Liver (tissue), 9 donors: ENCODE data around the gene MTHFD1. TPM values are rescaled to one million over a fixed set of nuclear protein-coding genes. Genes with fewer than 3 reads are reported as not detected.

Experiments
- DNase-seq: peaks from one replicate; pipeline ENCODE4 v3.0.0-alpha.2; 2017; ENCODE audit warnings: low spot score
- H3K27ac ChIP-seq, 2 donors: one replicate each; pipeline ENCODE4 v1.7.0; 2013; ENCODE audit warnings: inconsistent platforms in 2 of 2, low read length in 2 of 2, control low read depth in 1 of 2, low read depth in 1 of 2, mild to moderate bottlenecking in 1 of 2
- H3K27me3 ChIP-seq, 4 donors: one replicate each; pipeline versions ENCODE4 v1.6.1 to v1.7.0; 2013; ENCODE audit warnings: low read length in 3 of 4, inconsistent platforms in 1 of 4, mild to moderate bottlenecking in 1 of 4, moderate library complexity in 1 of 4; ENCODE audit not compliant: control insufficient read depth in 4 of 4, insufficient read depth in 4 of 4
- H3K36me3 ChIP-seq, 4 donors: one replicate each; pipeline versions ENCODE4 v1.6.1 to v1.7.0; 2013; ENCODE audit warnings: low read length in 3 of 4, mild to moderate bottlenecking in 3 of 4, low read depth in 1 of 4, moderate library complexity in 1 of 4; ENCODE audit not compliant: control insufficient read depth in 4 of 4, insufficient read depth in 3 of 4
- H3K4me1 ChIP-seq, 4 donors: one replicate each; pipeline versions ENCODE4 v1.6.1 to v1.7.0; 2013; ENCODE audit warnings: low read length in 3 of 4, mild to moderate bottlenecking in 3 of 4, moderate library complexity in 1 of 4; ENCODE audit not compliant: control insufficient read depth in 4 of 4, insufficient read depth in 4 of 4
- H3K4me3 ChIP-seq, 3 donors: one replicate each; pipeline versions ENCODE4 v1.6.1 to v1.7.0; 2013; ENCODE audit warnings: low read length in 3 of 3, control low read depth in 1 of 3, low read depth in 1 of 3, mild to moderate bottlenecking in 1 of 3
- H3K9ac ChIP-seq, 2 donors: one replicate each; pipeline ENCODE4 v1.7.0; 2013; ENCODE audit warnings: low read length in 2 of 2, mild to moderate bottlenecking in 2 of 2, moderate library complexity in 2 of 2, control low read depth in 1 of 2, low read depth in 1 of 2
- H3K9me3 ChIP-seq, 4 donors: one replicate each; pipeline versions ENCODE4 v1.6.1 to v1.7.0; 2013; ENCODE audit warnings: low read length in 3 of 4; ENCODE audit not compliant: control insufficient read depth in 4 of 4
- CTCF ChIP-seq: fragments of 150-350 bp; IDR thresholded peaks from 2 replicates; pipeline ENCODE4 v1.5.1; 2017; ENCODE audit warnings: improper control_type of control experiment, low read depth, low read length; ENCODE audit not compliant: missing input control
- EGR1 ChIP-seq, 2 donors: IDR thresholded peaks; 2 replicates each; pipeline ENCODE4 v1.6.1; 2016 to 2018; ENCODE audit warnings: antibody characterized with exemption in 2 of 2, low read depth in 2 of 2
- FOXA1 ChIP-seq: IDR thresholded peaks from 2 replicates; pipeline ENCODE4 v1.6.1; 2016; ENCODE audit warnings: antibody characterized with exemption
- FOXA2 ChIP-seq: IDR thresholded peaks from 2 replicates; pipeline ENCODE4 v1.6.1; 2016; ENCODE audit warnings: antibody characterized with exemption
- GABPA ChIP-seq, 2 donors: IDR thresholded peaks in 1 of 2; conservative IDR thresholded peaks in 1 of 2; 2 replicates each; pipeline ENCODE4 v1.6.1; 2016; ENCODE audit warnings: antibody characterized with exemption in 2 of 2, mild to moderate bottlenecking in 1 of 2, moderate library complexity in 1 of 2
- HNF4A ChIP-seq, 2 donors: conservative IDR thresholded peaks; 2 replicates each; pipeline ENCODE4 v1.6.1; 2016; ENCODE audit warnings: antibody characterized with exemption in 2 of 2, mild to moderate bottlenecking in 2 of 2
- HNF4G ChIP-seq: IDR thresholded peaks from 2 replicates; pipeline ENCODE4 v1.6.1; 2016; ENCODE audit warnings: antibody characterized with exemption
- JUND ChIP-seq, 2 donors: IDR thresholded peaks; 2 replicates each; pipeline ENCODE4 v1.6.1; 2016; ENCODE audit warnings: antibody characterized with exemption in 2 of 2
- MAX ChIP-seq: IDR thresholded peaks from 2 replicates; pipeline ENCODE4 v1.6.1; 2016; ENCODE audit warnings: antibody characterized with exemption
- NR2F2 ChIP-seq: IDR thresholded peaks from 2 replicates; pipeline ENCODE4 v1.6.1; 2016; ENCODE audit warnings: antibody characterized with exemption
- RAD21 ChIP-seq, 2 donors: IDR thresholded peaks; 2 replicates each; pipeline ENCODE4 v1.6.1; 2016; ENCODE audit warnings: antibody characterized with exemption in 2 of 2, mild to moderate bottlenecking in 2 of 2
- REST ChIP-seq: IDR thresholded peaks from 2 replicates; pipeline ENCODE4 v1.6.1; 2016; ENCODE audit warnings: antibody characterized with exemption, mild to moderate bottlenecking
- RXRA ChIP-seq, 2 donors: IDR thresholded peaks; 2 replicates each; pipeline ENCODE4 v1.6.1; 2017 to 2018; ENCODE audit warnings: antibody characterized with exemption in 2 of 2, mild to moderate bottlenecking in 1 of 2
- SP1 ChIP-seq: IDR thresholded peaks from 2 replicates; pipeline ENCODE4 v1.6.1; 2018; ENCODE audit warnings: antibody characterized with exemption, mild to moderate bottlenecking
- TAF1 ChIP-seq: conservative IDR thresholded peaks from 2 replicates; pipeline ENCODE4 v1.6.1; 2016; ENCODE audit warnings: antibody characterized with exemption, mild to moderate bottlenecking
- WGBS: extraction: QIAGEN DNeasy Blood & Tissue Kit; methylation state at CpG from one replicate; pipeline ENCODE4 v1.1.7; 2013; 5-methylcytosine and 5-hydroxymethylcytosine counted together
- polyA plus RNA-seq, 2 donors: library from polyadenylated mRNA; stranded (reverse) in 1 of 2; unstranded in 1 of 2; fragments of 200-250 nt in 1 of 2; fragments of >200 nt in 1 of 2; fragmentation: Nextera tagmentation in 1 of 2; extraction: Ambion mirVana in 1 of 2; gene quantifications; one replicate each; pipeline versions ENCODE4 v1.2.1 to v1.2.3, GENCODE V29; 2013 to 2015
- total RNA-seq, 2 donors: library from RNA; depleted of rRNA; stranded (reverse); fragments of >200 nt; gene quantifications; one replicate each; pipeline ENCODE4 v1.2.3, GENCODE V29; 2014
- donor health status: healthy.
- donor health status: healthy.
- donor health status: healthy.
- donor health status: healthy.
- donor health status: healthy.

Gene MTHFD1
- total and polyA plus RNA-seq, 4 donors = 43.8 to 203 (median 122) TPM

GRCh38 chr14:64444984-64445845 is 57.1 kb downstream of the MTHFD1 start:
- 81% methylated on average over 7 of the region's 7 CpGs for WGBS

More at GRCh38 chr14:64444984-64445845, 57.1 kb downstream of the MTHFD1 start:
- Histone ChIP-seq H3K9me3 (no peaks in the 10 kb centered on the region), H3K27me3 (no peaks in the 10 kb centered on the region), H3K9ac (no peak overlapping the region), H3K27ac (no peak overlapping the region), H3K36me3 (peaks cover 15 to 84% (median 71%) of the 10 kb centered on the region in 4 donors), H3K4me1 (no peaks in the 10 kb centered on the region), H3K4me3 (no peak overlapping the region)
- no peak for TF ChIP-seq HNF4A (conservative IDR thresholded peaks at IDR 0.05)
- TF ChIP-seq RXRA (IDR thresholded peaks at IDR 0.05) = no peak
- TF ChIP-seq FOXA2 = no peak
- no peak for TF ChIP-seq EGR1 (IDR thresholded peaks at IDR 0.05; ENCODE audit: low read depth in 2 of 2)
- no peak for TF ChIP-seq GABPA (IDR thresholded peaks at IDR 0.05 in 1 of 2, conservative IDR thresholded peaks at IDR 0.05 in 1 of 2)
- TF ChIP-seq HNF4G = no peak
- TF ChIP-seq TAF1 = no peak
- TF ChIP-seq NR2F2 = no peak
- TF ChIP-seq CTCF = no peak
- no peak for TF ChIP-seq RAD21 (IDR thresholded peaks at IDR 0.05)
- no peak for TF ChIP-seq REST
- TF ChIP-seq MAX = no peak
- no peak for TF ChIP-seq SP1
- no peak for TF ChIP-seq FOXA1
- TF ChIP-seq JUND (IDR thresholded peaks at IDR 0.05) = no peak
- DNase-seq = no peak
